Breast epithelium (tissue), 3 donors: ENCODE measurements around the gene GTPBP4.

ENCODE experiments used
- POLR2A ChIP-seq: fragments of 450-650 bp; IDR thresholded peaks from one replicate; pipeline ENCODE4 v1.6.1; 2016; ENCODE audit warnings: antibody characterized with exemption, mild to moderate bottlenecking, moderate library complexity
- POLR2AphosphoS5 ChIP-seq, 3 donors: sonication (generic); formaldehyde crosslinking; IDR thresholded peaks; one replicate each; pipeline ENCODE4 v1.6.1; 2017; ENCODE audit warnings: antibody characterized with exemption in 3 of 3
- TF ChIP-seq, protein P1 (sequence below), 3 donors: fragments of 450-650 bp; IDR thresholded peaks; one replicate each; pipeline ENCODE4 v1.5.1; 2016 to 2017; ENCODE audit warnings: antibody characterized with exemption in 3 of 3, mild to moderate bottlenecking in 3 of 3, moderate library complexity in 3 of 3

DNA sequence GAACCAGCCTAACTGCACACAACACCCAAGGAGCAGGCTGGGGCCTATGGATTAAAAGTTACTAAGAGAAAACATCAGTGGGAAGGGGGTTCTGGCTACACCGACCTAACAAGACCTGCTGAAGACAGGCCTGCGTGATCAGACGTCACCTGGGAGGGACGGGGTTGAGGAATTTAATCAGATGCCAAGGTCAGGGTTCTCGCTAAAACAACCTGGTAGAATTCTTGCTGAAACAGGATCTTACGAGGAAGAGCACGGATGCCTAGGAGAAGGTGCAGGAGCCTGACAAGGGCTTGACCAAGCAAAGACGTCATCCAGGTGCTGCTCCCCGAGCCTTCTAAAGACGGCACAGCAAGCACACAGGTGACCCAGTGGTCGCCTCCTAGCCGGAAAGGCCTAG is 35.9 kb downstream of the GTPBP4 start:
- TF ChIP-seq POLR2A (no peak), POLR2AphosphoS5 (IDR thresholded peaks at IDR 0.05) (no peak)
- TF ChIP-seq, protein P1, sequence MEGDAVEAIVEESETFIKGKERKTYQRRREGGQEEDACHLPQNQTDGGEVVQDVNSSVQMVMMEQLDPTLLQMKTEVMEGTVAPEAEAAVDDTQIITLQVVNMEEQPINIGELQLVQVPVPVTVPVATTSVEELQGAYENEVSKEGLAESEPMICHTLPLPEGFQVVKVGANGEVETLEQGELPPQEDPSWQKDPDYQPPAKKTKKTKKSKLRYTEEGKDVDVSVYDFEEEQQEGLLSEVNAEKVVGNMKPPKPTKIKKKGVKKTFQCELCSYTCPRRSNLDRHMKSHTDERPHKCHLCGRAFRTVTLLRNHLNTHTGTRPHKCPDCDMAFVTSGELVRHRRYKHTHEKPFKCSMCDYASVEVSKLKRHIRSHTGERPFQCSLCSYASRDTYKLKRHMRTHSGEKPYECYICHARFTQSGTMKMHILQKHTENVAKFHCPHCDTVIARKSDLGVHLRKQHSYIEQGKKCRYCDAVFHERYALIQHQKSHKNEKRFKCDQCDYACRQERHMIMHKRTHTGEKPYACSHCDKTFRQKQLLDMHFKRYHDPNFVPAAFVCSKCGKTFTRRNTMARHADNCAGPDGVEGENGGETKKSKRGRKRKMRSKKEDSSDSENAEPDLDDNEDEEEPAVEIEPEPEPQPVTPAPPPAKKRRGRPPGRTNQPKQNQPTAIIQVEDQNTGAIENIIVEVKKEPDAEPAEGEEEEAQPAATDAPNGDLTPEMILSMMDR (IDR thresholded peaks at IDR 0.05): no peak
